Measurements from ENCODE around the gene SAP130. TPM values are rescaled to one million over a fixed set of nuclear protein-coding genes. Genes with fewer than 3 reads are reported as not detected.

Gene SAP130
- total RNA-seq, 4 donors from 2014 or later: 6.1 to 14.2 (median 10.6) TPM

- Histone ChIP-seq H3K4me1 (no peaks in the 10 kb centered on the region), H3K9me3 (no peaks in the 10 kb centered on the region), H3K27me3 (no peaks in the 10 kb centered on the region), H3K36me3 (peaks cover 3 to 98% (median 24%) of the 10 kb centered on the region in 3 donors), H3K4me3 (no peak overlapping the region), H3K27ac (no peak overlapping the region)
- TF ChIP-seq POLR2A (IDR thresholded peaks at IDR 0.05) (no peak), CTCF (IDR thresholded peaks at IDR 0.05) (no peak), EP300 (IDR thresholded peaks at IDR 0.05) (no peak)
- WGBS, 2 donors: 97% methylated on average over 6 of the region's 6 CpGs
- no peak for DNase-seq (ENCODE audit: low spot score in 2 of 2)
Observed at GRCh38 chr2:128008074-128008672, 19.7 kb downstream of the SAP130 start.

DNA sequence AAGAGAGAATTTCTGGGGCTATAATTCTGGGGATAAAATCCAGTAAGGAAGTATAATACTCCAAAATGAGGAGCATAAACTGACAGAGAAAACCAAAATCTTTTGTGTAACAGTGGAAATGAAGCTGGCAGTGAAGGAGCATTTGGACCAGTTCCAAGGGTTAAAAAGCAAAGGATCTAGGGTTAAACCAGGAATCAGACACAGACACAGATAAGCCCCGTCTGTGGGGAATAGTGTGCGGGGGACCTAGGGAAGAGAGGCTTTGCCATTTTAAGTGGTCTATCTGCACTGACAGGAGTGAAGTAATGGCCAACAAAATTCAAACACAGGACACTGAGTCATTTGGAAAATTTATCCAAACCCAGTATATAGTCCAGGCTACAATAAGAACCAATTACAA, 23.4 kb downstream of the SAP130 start:
- no peaks in the 10 kb centered on the region for H3K9me3 ChIP-seq
- no peaks in the 10 kb centered on the region for H3K4me1 ChIP-seq
- no peaks in the 10 kb centered on the region for H3K27me3 ChIP-seq
- peaks cover 3 to 97% (median 15%) of the 10 kb centered on the region in 3 donors for H3K36me3 ChIP-seq
- H3K4me3 ChIP-seq: no peak overlapping the region
- WGBS, 2 donors: 70 to 76% methylated on average over 2 of the region's 2 CpGs
- TF ChIP-seq POLR2A (IDR thresholded peaks at IDR 0.05) (no peak), CTCF (IDR thresholded peaks at IDR 0.05) (no peak), EP300 (IDR thresholded peaks at IDR 0.05) (no peak)
- DNase-seq (ENCODE audit: low spot score in 2 of 2): no peak
- H3K27ac ChIP-seq: no peak overlapping the region

DNA sequence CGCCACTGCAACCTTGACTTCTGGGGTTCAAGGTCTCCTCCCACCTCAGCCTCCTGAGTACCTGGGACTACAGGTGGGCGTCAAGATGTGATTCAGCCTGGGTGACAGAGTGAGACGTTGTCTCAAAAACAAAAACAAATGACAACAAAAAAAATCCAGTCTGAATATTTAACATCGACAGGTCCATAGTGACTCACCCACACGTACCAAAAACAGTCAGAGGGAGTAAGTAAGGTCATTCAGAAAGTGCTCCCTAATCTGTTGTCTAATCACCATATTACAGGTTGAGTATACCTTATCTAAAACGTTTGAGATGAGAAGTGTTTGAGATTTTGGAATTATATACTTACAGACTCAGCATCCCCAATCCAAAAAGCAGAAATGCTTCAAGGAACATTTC, 24.4 kb downstream of the SAP130 start:
- no peak overlapping the region for H3K27ac ChIP-seq
- TF ChIP-seq CTCF (IDR thresholded peaks at IDR 0.05): no peak
- TF ChIP-seq POLR2A (IDR thresholded peaks at IDR 0.05): no peak
- TF ChIP-seq EP300 (IDR thresholded peaks at IDR 0.05): no peak
- H3K36me3 ChIP-seq: peaks cover 0 to 97% (median 26%) of the 10 kb centered on the region in 3 donors
- no peaks in the 10 kb centered on the region for H3K4me1 ChIP-seq
- no peak overlapping the region for H3K4me3 ChIP-seq
- H3K9me3 ChIP-seq: no peaks in the 10 kb centered on the region
- 78 to 86% methylated on average over 6 of the region's 6 CpGs for WGBS, 2 donors
- H3K27me3 ChIP-seq: no peaks in the 10 kb centered on the region
- no peak for DNase-seq (ENCODE audit: low spot score in 2 of 2)

DNA sequence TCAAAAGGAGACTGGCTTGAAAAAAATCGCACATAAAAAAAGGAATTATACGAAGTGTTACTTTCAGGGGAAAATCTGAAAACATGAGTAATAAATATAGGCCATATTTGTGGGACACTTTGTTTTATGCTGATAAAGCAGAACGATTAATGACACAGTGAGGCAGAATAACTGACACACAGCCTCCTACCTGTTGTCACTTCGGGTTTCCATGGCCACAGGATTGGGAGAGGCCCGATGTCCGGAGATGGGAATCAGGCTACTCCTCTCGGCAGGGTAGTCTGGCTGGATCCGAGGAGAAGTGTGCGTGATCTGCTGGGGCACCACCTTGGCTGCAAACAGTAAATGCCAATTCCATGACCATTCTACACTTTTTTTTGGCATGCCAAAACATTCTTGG, 31.7 kb downstream of the SAP130 start:
- Histone ChIP-seq H3K27me3 (no peaks in the 10 kb centered on the region), H3K4me3 (no peak overlapping the region), H3K27ac (no peak overlapping the region), H3K4me1 (no peaks in the 10 kb centered on the region), H3K36me3 (peaks cover 0 to 93% (median 28%) of the 10 kb centered on the region in 3 donors), H3K9me3 (no peaks in the 10 kb centered on the region)
- WGBS, 2 donors: 90 to 93% methylated on average over 9 of the region's 9 CpGs
- no peak for DNase-seq (ENCODE audit: low spot score in 2 of 2)
- no peak for TF ChIP-seq EP300 (IDR thresholded peaks at IDR 0.05)
- TF ChIP-seq CTCF (IDR thresholded peaks at IDR 0.05): no peak
- no peak for TF ChIP-seq POLR2A (IDR thresholded peaks at IDR 0.05)

- TF ChIP-seq EP300 (IDR thresholded peaks at IDR 0.05): no peak
- no peak for TF ChIP-seq CTCF (IDR thresholded peaks at IDR 0.05)
- TF ChIP-seq POLR2A (IDR thresholded peaks at IDR 0.05): no peak
- H3K4me3 ChIP-seq: no peak overlapping the region
- DNase-seq (ENCODE audit: low spot score in 2 of 2): no peak
- no peak overlapping the region for H3K27ac ChIP-seq
- H3K27me3 ChIP-seq: no peaks in the 10 kb centered on the region
- 95% methylated on average over 7 of the region's 7 CpGs for WGBS, 2 donors
- peaks cover 0 to 93% (median 28%) of the 10 kb centered on the region in 3 donors for H3K36me3 ChIP-seq
- H3K4me1 ChIP-seq: no peaks in the 10 kb centered on the region
- H3K9me3 ChIP-seq: no peaks in the 10 kb centered on the region
Observed at GRCh38 chr2:127995725-127996124, 32.1 kb downstream of the SAP130 start.
